SH-SY5Y (cell line): ENCODE measurements around the gene SLN.

ENCODE experiments used
- GATA2 ChIP-seq: IDR thresholded peaks from 2 replicates; pipeline ENCODE4 v1.6.1; 2011; ENCODE audit warnings: mild to moderate bottlenecking, low read depth, low read length
- GATA3 ChIP-seq: IDR thresholded peaks from 2 replicates; pipeline ENCODE4 v1.6.1; 2011; ENCODE audit warnings: low read depth, mild to moderate bottlenecking, low read length, moderate library complexity

GRCh38 chr11:107756553-107756952, 44.7 kb upstream of the SLN start:
- TF ChIP-seq GATA2 (no peak), GATA3 (no peak)
